Sigmoid colon (tissue), 7 donors: ENCODE data around the gene THAP12. TPM values are rescaled to one million over a fixed set of nuclear protein-coding genes. Genes with fewer than 3 reads are reported as not detected.

Experiments
- DNase-seq: peaks from one replicate; pipeline ENCODE4 v3.0.0-alpha.2; 2019
- H3K27ac ChIP-seq, 4 donors: fragments of 200-600 bp; sonication (generic); one replicate each; pipeline ENCODE4 v1.5.1; 2016 to 2019; ENCODE audit warnings: mild to moderate bottlenecking in 1 of 4
- H3K27me3 ChIP-seq, 3 donors: fragments of 200-600 bp; sonication (generic); one replicate each; pipeline ENCODE4 v1.5.1; 2019; ENCODE audit warnings: mild to moderate bottlenecking in 1 of 3
- H3K36me3 ChIP-seq, 4 donors: fragments of 200-600 bp; sonication (generic); one replicate each; pipeline ENCODE4 v1.5.1; 2016 to 2019
- H3K4me1 ChIP-seq, 4 donors: fragments of 200-600 bp; sonication (generic); one replicate each; pipeline ENCODE4 v1.5.1; 2017 to 2019
- H3K4me3 ChIP-seq, 4 donors: fragments of 200-600 bp; sonication (generic); one replicate each; pipeline ENCODE4 v1.5.1; 2017 to 2019; ENCODE audit warnings: mild to moderate bottlenecking in 2 of 4, moderate library complexity in 1 of 4
- H3K9me3 ChIP-seq, 4 donors: fragments of 200-600 bp in 3 of 4; sonication (generic) in 3 of 4; one replicate each; pipeline versions ENCODE4 v1.5.1 to v1.6.1; 2013 to 2019
- EP300 ChIP-seq, 4 donors: sonication (generic); formaldehyde crosslinking; IDR thresholded peaks; one replicate each; pipeline ENCODE4 v1.6.1; 2017; ENCODE audit warnings: antibody characterized with exemption in 4 of 4
- POLR2A ChIP-seq, 2 donors: fragments of 450-650 bp; IDR thresholded peaks; one replicate each; pipeline ENCODE4 v1.6.1; 2016; ENCODE audit warnings: antibody characterized with exemption in 2 of 2, mild to moderate bottlenecking in 2 of 2, moderate library complexity in 2 of 2
- POLR2AphosphoS5 ChIP-seq, 4 donors: sonication (generic); formaldehyde crosslinking; IDR thresholded peaks; one replicate each; pipeline ENCODE4 v1.6.1; 2017; ENCODE audit warnings: antibody characterized with exemption in 4 of 4
- WGBS, 2 donors: extraction: QIAGEN DNeasy Blood & Tissue Kit; methylation state at CpG; one replicate each; pipeline ENCODE4 v1.1.7; 2013; 5-methylcytosine and 5-hydroxymethylcytosine counted together
- intact Hi-C: fragments of 100-400 bp; cut with DNase I; formaldehyde crosslinking; loops from one replicate; pipeline ENCODE4 v1.15.1; 2023
- polyA plus RNA-seq, 3 donors: library from polyadenylated mRNA; stranded (reverse); fragments of 200-250 nt; gene quantifications; one replicate each; pipeline ENCODE4 v1.2.3, GENCODE V29; 2013
- total RNA-seq, 4 donors: library from RNA; depleted of rRNA; stranded (reverse); fragments of >200 nt; gene quantifications; one replicate each; pipeline ENCODE4 v1.1.0, GENCODE V29; 2016
- TF ChIP-seq, protein P1 (sequence below), 4 experiments: fragments of 450-650 bp in 3 of 4; fragments of 200-600 bp in 1 of 4; IDR thresholded peaks; one replicate each; pipeline ENCODE4 v1.5.1; 2016 to 2019; ENCODE audit warnings: antibody characterized with exemption in 4 of 4, mild to moderate bottlenecking in 3 of 4, moderate library complexity in 2 of 4
- donor health status: healthy with polysubstance abuse.
- donor health status: Bipolar disorder and iron deficiency.
- donor health status: healthy.

The THAP12 gene
- total and polyA plus RNA-seq, 7 donors, result 27.1 to 43.2 (median 30.1) TPM

DNA sequence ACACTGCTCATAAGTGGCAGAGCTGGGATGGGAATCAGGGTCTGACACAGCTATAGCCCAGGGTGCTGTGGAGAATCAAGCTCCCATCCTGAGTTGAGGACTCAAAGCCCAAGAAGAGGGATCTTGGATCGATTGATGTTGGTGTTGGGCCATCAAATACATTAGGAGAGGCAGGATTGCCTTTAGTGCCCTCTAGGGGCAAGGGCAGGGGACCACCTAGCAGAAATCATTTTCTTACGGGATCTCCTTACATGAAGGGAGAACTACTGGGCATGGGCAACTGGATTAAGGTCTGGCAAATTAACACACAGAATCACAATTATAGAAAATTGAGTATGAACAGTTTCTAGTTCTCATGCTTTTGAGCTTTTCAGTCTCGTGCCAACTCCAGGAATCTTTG, 39.0 kb upstream of the THAP12 start:
- Histone ChIP-seq H3K4me3 (no peak overlapping the region), H3K27ac (no peak overlapping the region), H3K9me3 (no peaks in the 10 kb centered on the region), H3K4me1 (no peaks in the 10 kb centered on the region), H3K36me3 (no peaks in the 10 kb centered on the region), H3K27me3 (no peaks in the 10 kb centered on the region)
- 54 to 72% methylated on average over 3 of the region's 3 CpGs for WGBS, 2 donors
- no peak for TF ChIP-seq POLR2A (IDR thresholded peaks at IDR 0.05)
- TF ChIP-seq, protein P1, sequence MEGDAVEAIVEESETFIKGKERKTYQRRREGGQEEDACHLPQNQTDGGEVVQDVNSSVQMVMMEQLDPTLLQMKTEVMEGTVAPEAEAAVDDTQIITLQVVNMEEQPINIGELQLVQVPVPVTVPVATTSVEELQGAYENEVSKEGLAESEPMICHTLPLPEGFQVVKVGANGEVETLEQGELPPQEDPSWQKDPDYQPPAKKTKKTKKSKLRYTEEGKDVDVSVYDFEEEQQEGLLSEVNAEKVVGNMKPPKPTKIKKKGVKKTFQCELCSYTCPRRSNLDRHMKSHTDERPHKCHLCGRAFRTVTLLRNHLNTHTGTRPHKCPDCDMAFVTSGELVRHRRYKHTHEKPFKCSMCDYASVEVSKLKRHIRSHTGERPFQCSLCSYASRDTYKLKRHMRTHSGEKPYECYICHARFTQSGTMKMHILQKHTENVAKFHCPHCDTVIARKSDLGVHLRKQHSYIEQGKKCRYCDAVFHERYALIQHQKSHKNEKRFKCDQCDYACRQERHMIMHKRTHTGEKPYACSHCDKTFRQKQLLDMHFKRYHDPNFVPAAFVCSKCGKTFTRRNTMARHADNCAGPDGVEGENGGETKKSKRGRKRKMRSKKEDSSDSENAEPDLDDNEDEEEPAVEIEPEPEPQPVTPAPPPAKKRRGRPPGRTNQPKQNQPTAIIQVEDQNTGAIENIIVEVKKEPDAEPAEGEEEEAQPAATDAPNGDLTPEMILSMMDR (IDR thresholded peaks at IDR 0.05), result no peak
- no peak for TF ChIP-seq POLR2AphosphoS5 (IDR thresholded peaks at IDR 0.05)
- no peak for TF ChIP-seq EP300 (IDR thresholded peaks at IDR 0.05)
- intact Hi-C loops, result no loop called here
- DNase-seq, result no peak

DNA sequence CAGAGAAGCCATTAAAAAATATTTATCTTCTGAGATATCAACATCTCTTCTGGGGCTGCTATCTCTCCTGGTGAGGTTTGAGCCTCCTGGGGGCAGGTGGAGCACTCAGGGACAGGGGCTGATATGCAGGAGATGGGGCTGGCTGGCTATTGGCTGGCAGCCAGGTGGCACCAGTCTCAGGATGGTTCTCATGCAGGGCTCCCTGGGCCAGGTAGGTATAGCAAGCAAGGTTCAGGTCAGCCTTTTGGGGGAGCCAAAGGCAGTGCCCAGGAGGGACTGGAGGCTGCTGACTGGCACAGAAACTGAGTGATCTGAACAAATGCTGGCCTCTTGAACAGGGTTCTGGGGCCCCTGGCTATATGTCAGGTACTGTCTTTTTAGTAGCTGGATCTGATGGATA, 34.1 kb upstream of the THAP12 start:
- DNase-seq, result no peak
- TF ChIP-seq POLR2A (IDR thresholded peaks at IDR 0.05) (no peak), POLR2AphosphoS5 (IDR thresholded peaks at IDR 0.05) (no peak), EP300 (IDR thresholded peaks at IDR 0.05) (no peak)
- TF ChIP-seq, protein P1 (IDR thresholded peaks at IDR 0.05), result no peak
- H3K4me1 ChIP-seq, result peaks cover 0 to 6% (median 0%) of the 10 kb centered on the region in 4 donors
- intact Hi-C loops, result no loop called here
- no peak overlapping the region for H3K27ac ChIP-seq
- no peak overlapping the region for H3K4me3 ChIP-seq
- no peaks in the 10 kb centered on the region for H3K9me3 ChIP-seq
- no peaks in the 10 kb centered on the region for H3K27me3 ChIP-seq
- H3K36me3 ChIP-seq, result no peaks in the 10 kb centered on the region

DNA sequence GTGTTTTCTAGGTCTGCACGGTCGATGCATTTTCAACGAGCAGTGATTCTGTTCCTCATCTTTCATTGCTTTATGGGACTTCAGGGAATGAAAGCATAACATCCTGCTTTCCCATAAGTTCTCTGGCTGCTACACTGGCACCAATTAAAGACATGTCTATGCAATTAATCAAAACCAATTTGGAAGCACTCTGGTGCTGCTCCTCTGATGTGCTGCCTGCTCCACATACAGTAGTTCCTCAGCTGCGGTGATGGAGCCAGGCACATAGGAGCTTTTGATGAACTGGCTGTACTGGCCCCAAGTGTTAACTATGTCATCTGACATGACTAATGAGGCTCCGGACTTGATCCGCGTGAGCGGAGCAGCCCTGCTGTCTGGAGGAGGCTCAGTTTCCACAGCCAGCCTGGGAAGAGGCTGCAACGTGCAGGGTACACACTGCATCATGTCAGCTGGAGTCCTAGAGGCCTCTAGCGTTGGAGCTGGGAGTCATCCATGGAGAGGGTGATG, 30.0 kb upstream of the THAP12 start:
- H3K27me3 ChIP-seq, result no peaks in the 10 kb centered on the region
- no peak overlapping the region for H3K4me3 ChIP-seq
- peaks cover 0 to 6% (median 0%) of the 10 kb centered on the region in 4 donors for H3K4me1 ChIP-seq
- no peak for DNase-seq
- no peak overlapping the region for H3K27ac ChIP-seq
- H3K36me3 ChIP-seq, result no peaks in the 10 kb centered on the region
- 86 to 92% methylated on average over 10 of the region's 10 CpGs for WGBS, 2 donors
- no peaks in the 10 kb centered on the region for H3K9me3 ChIP-seq
- TF ChIP-seq, protein P1 (IDR thresholded peaks at IDR 0.05), result no peak
- no peak for TF ChIP-seq EP300 (IDR thresholded peaks at IDR 0.05)
- no peak for TF ChIP-seq POLR2AphosphoS5 (IDR thresholded peaks at IDR 0.05)
- no peak for TF ChIP-seq POLR2A (IDR thresholded peaks at IDR 0.05)
- intact Hi-C loops, result no loop called here

DNA sequence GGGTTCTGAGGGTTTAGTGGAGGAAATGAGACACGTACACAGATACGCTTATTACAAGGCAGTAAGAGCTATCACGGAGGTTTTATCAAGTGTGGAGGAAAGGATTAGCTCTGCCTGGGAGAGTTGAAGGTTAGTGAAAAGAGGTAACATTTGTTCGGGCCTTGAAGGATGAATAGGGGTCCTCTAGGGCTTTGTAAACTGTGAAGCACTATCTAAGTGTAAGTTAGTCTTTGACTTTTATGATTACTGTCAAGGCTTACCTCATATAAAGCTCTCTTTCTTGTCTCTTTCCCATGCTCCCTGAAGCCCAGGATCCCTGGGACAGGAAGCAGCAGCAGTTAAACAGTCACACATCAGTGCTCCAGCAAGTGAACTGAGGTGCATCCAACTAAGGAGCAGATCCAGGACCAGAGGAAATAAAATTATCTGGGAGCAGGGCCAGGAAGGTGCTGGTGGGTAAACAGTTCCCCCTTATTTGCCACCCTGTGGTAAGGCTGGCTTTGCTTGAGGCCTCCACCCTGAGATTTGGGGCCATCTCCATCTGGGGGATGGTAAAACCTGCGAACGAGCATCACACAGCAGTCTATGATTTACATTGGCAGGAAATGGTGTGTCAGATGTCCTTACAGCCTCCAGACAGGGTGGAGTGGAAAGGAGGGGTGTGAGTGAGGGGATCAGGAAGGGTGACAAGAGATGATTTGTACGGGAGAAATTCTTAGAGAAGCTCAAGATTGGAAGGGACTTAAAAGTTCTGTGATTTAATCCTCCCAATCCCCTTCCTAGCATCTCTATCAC, 27.4 kb upstream of the THAP12 start:
- no peaks in the 10 kb centered on the region for H3K27me3 ChIP-seq
- TF ChIP-seq, protein P1 (IDR thresholded peaks at IDR 0.05), result no peak
- TF ChIP-seq POLR2A (IDR thresholded peaks at IDR 0.05) (no peak), POLR2AphosphoS5 (IDR thresholded peaks at IDR 0.05) (no peak)
- no peaks in the 10 kb centered on the region for H3K36me3 ChIP-seq
- H3K4me3 ChIP-seq, result no peak overlapping the region
- no peak overlapping the region for H3K27ac ChIP-seq
- intact Hi-C loops, result no loop called here
- WGBS, 2 donors, result 65 to 72% methylated on average over 7 of the region's 7 CpGs
- peaks cover 0 to 6% (median 0%) of the 10 kb centered on the region in 4 donors for H3K4me1 ChIP-seq
- H3K9me3 ChIP-seq, result no peaks in the 10 kb centered on the region
- no peak for DNase-seq
